GM10248 (cell line): ENCODE measurements around the gene KREMEN1.

Source experiments
- CTCF ChIA-PET: fragments of 300-600 bp; sonication (Branson Sonifier 250); formaldehyde crosslinking; extraction: SDS; loops from one replicate; lab custom pipeline; 2021; ENCODE audit warnings: antibody characterized with exemption; lab: Yijun Ruan, JAX
- POLR2A ChIA-PET: fragments of 350-650 bp; sonication (Branson Sonifier 250); formaldehyde crosslinking; extraction: SDS; loops from one replicate; lab custom pipeline; 2020; ENCODE audit warnings: antibody characterized with exemption; lab: Yijun Ruan, JAX
- DNase-seq: peaks from one replicate; pipeline ENCODE4 v3.0.0; 2012; ENCODE audit errors: extremely low spot score
- TF ChIP-seq, protein P1 (sequence below): IDR thresholded peaks from 2 replicates; pipeline ENCODE4 v1.5.1; 2012; ENCODE audit warnings: mild to moderate bottlenecking, low read depth; ENCODE audit errors: extremely low read depth, missing control alignments, control extremely low read depth

The KREMEN1 gene

DNA sequence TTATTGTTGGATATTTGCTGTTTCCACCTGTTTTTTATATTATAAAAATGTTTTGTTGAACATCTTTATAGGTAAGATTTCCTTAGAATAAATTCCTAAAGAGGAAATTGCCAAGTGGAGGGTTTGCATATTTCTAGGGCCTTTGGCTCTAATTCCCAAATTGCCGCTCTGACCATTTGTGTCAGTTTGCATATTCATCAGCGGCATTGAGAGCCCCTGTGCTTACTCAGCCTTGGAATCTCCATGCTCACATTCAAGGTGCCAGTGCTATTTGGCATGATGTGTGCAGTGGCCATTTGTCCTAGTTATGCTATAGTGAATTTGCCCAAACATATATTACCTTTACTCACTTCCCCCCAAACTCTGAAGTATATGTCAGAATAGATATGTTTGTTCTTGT lies 25.5 kb downstream of the KREMEN1 start:
- TF ChIP-seq, protein P1, sequence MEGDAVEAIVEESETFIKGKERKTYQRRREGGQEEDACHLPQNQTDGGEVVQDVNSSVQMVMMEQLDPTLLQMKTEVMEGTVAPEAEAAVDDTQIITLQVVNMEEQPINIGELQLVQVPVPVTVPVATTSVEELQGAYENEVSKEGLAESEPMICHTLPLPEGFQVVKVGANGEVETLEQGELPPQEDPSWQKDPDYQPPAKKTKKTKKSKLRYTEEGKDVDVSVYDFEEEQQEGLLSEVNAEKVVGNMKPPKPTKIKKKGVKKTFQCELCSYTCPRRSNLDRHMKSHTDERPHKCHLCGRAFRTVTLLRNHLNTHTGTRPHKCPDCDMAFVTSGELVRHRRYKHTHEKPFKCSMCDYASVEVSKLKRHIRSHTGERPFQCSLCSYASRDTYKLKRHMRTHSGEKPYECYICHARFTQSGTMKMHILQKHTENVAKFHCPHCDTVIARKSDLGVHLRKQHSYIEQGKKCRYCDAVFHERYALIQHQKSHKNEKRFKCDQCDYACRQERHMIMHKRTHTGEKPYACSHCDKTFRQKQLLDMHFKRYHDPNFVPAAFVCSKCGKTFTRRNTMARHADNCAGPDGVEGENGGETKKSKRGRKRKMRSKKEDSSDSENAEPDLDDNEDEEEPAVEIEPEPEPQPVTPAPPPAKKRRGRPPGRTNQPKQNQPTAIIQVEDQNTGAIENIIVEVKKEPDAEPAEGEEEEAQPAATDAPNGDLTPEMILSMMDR, result no peak
- POLR2A ChIA-PET, result no interaction called here
- CTCF ChIA-PET, result no interaction called here

DNA sequence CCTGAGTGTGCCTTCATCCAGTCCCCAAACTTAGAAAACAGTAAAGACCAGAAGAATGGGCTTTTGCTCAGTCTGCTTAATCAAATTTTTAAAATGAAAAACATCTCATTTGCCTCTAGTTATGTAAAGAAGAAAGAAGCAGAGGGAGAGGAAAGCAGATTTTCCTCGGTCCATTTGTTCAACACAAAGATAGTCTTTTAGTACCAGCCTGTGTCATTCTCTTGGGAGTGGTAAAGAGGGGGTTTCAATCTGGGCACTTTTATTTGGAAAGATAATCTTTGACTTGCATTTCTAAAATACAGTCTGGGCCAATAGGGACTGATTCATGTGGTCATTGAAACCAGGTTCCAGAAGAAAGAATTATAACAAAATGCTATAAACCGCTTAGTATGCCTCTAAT lies 29.5 kb downstream of the KREMEN1 start:
- ChIA-PET CTCF (interaction anchor here (1.3 kb wide), 1 partner anchor 9 kb away, joined by 3 read pairs; no protein-coding TSS in a partner anchor), POLR2A (no interaction called here)
- TF ChIP-seq, protein P1, result no peak
- DNase-seq, result no peak

More for the DNA sequence above, 25.5 kb downstream of the KREMEN1 start:
- DNase-seq, result no peak

DNA sequence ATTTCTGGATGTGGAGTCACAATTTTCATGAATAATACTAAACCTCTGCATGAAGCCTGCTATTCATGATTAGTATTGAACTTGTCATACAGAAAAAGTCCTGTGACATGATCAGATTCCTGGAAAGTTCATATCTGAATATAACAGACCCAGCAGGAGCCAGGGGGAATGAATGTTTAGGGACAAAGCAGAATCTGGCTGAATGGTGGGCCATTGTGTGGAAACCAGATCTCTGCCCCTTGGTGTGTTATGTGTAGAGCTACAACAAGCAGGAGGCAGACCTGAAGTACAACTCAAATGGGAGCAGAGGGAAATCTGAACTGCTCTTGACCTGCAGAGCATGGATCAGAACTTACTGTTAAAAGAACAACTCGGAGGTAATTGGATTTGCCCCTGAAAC lies 30.3 kb downstream of the KREMEN1 start:
- ChIA-PET POLR2A (no interaction called here), CTCF (interaction anchor here (0.9 to 1.3 kb wide), 3 partner anchors 9 to 143 kb away, joined by 3 read pairs; no protein-coding TSS in a partner anchor)
- TF ChIP-seq, protein P1, result no peak
- no peak for DNase-seq

DNA sequence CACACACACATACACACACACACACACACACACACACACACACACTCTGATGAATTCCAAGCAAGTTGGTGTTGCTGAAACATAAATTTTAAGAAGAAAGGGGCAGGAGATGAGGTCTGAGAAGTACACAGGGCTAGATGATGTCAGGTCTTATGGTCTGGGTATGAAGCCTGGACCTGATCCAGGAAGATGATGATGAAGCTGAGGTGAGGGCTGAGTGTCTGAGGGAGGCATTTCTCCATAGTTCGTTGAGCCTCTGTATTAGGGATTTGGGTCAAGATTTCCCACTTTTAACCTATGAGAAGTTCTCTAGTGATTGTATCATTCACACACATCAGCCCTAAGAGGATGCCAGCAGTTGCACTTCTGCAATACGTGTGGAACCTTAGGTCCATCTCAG lies 32.6 kb downstream of the KREMEN1 start:
- ChIA-PET POLR2A (no interaction called here), CTCF (interaction anchor here (1.7 kb wide), 1 partner anchor 140 kb away, joined by 5 read pairs; no protein-coding TSS in a partner anchor)
- no peak for DNase-seq
- TF ChIP-seq, protein P1, result no peak

DNA sequence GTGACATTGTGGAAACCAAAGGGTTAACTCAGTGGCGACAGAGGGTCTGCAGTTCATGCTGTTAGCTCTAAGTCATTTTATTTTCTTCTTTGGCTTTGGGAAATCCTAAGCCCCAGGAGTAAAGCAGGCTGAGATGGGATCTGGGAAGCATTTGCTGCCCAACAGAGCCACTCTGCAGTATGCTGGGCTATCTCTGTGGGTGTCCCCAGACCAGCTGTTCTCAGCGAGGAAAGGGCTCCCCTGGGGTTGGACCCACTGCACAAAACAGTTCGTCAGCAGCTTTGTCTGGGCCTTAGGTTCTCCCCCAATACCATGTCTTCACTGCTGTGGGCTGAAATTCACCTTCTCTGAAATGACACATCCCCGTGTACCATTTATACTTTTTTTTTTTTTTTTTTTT lies 34.0 kb downstream of the KREMEN1 start:
- DNase-seq, result no peak
- TF ChIP-seq, protein P1, result no peak
- ChIA-PET POLR2A (no interaction called here), CTCF (no interaction called here)

DNA sequence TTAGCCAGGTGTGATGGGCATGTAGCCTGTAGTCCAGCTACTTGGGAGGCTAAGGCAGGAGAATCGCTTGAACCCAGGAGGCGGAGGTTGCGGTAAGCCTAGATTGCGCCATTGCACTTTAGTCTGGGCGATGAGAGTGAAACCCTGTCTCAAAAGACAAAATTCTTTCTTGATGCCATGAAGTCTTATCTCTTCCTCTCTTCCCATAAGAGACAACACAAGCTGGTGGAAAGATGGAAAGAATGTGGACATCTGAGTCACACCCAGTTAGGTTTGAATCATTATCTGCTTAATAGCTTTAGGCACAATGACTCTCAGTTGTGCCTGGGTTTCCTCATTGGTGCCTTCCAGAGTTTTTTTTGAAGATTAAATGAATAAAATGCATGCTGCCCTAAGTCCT lies 35.3 kb downstream of the KREMEN1 start:
- TF ChIP-seq, protein P1, result no peak
- ChIA-PET POLR2A (no interaction called here), CTCF (no interaction called here)
- no peak for DNase-seq
